HG03439 (cell line): ENCODE results near the gene KLHL3.

Experiments
- ATAC-seq: cut with Tn5 transposase; IDR thresholded peaks from one replicate; pipeline ENCODE4 v1.9.1; 2021; ENCODE audit warnings: mild to moderate bottlenecking, moderate library complexity; ENCODE audit not compliant: unreplicated experiment

Gene KLHL3

DNA sequence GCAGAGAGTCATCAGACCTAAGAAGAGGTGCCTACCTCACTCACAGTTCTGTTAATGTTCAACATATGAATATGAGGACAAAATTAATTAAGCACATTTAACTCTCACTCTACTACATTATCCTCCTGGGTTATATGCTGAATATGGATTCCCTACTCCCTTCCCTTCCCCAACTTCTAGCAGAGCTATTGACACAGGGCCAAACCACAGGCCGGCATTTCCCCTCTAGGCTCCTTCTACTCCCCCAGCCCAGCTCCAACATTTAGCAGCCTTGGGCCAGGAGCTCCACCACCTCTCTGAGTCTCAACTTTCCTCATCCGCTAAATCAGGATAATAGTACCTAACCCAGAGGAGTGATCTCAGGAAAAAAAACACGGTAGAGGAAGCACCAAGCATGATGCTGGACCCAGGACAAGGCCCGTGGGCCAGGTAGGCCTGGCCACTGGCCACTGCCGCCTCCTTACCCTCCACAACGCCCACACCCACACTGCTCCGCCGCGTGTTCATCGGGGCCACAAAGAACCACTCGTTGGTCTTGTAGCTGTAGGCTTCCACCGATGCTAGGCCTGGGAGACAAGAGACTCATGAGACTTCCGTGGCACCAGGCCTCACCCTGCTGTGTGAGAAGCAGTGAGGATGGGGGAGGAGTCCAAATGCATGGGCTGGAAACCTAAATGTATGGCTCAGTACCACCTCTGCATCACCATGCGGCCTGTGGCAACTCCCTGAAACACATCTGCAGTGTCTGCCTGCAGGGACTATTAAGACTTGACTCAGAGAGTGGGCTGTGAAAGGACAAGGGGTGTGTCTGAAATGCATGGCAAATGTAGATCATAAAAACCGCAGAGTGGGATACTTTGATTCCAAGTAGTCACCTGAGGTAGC lies 98.8 kb downstream of the KLHL3 start:
- no peak for ATAC-seq

DNA sequence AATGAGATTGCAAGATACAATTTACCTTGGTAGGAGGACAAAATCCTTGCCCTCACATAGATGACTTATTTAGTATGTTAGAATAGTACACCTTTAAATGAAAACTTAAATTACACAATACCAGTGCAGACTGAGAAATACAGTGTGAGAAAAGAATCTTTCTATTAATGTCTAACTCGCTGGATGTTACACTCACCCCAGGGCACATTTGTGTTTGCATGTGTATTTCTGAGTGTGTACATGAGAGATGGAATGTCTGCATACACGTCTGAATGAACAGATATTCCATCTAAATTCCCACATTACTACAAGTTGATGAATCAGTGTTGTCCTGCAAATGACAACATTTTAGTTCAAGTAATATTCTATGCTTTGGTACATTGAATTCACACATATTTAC lies 99.8 kb downstream of the KLHL3 start:
- no peak for ATAC-seq

DNA sequence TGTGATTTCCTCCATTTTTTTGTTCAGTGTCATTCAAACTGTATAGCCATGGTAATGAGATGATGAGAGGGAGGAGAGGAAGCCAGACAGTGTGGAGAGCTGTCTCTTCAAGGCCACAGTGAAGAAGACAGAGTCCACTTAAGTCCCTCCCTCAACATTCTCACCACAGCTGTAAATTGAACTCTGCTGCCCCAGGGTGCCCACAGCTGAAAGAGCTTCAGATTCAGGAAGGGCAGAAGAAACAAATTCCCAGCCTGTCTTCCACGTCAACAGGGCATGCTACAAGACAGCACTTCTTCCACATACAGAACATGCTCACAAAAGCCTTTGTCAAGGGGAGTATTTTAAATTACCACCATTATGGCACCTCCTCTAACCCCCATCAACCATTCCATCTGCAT lies 100.4 kb downstream of the KLHL3 start:
- ATAC-seq = no peak

DNA sequence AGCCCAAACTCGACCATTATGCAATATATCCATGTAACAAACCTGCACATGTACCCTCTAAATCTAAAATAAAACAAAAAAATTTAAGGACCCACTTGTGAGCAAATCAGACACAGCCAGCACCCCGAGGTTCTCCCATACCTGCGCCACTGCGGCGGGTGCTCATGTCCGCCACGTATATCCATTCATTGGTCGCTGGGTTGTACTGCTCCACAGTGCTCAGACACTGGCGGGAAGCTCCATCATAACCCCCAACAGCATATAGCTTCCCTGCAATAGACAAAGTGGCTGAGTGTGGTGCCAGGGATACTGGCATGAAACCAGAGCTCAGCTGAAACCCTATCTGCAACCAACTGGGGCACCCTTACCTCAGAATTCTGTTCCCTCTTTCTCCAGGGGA lies 102.0 kb downstream of the KLHL3 start:
- no peak for ATAC-seq

DNA sequence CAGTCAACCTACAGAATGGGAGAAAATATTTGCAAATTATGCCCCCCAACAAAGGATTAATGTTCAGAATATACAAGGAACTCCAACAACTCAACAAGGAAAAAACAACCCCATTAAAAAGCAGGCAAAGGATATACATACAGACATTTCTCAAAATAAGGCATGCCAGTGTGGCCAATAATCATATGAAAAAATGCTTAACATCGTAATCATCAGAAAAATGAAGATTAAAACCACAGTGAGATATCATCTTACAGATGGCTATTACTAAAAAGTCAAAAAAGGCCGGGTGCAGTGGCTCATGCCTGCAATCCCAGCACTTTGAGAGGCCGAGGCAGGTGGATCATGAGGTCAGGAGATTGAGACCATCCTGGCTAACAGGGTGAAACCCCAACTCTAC lies 103.2 kb downstream of the KLHL3 start:
- no peak for ATAC-seq

DNA sequence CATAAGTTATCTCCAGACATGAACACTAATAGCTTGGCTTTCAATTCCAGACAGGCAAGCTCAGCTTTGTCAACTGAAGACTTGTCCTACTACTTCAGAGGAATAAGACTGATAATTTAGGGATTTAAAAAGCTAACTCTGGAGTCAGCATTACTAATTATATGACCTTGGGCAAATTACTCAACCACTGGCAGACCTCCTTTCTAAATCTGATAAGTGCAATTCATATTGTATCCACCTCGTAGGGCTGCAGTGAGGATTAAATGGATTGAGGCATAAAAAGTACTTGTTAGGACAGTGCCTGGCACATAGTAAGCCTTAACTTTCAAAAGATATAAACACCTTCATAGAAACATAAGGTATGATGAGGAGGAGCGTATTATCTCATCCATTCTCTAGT lies 104.4 kb downstream of the KLHL3 start:
- ATAC-seq = no peak

DNA sequence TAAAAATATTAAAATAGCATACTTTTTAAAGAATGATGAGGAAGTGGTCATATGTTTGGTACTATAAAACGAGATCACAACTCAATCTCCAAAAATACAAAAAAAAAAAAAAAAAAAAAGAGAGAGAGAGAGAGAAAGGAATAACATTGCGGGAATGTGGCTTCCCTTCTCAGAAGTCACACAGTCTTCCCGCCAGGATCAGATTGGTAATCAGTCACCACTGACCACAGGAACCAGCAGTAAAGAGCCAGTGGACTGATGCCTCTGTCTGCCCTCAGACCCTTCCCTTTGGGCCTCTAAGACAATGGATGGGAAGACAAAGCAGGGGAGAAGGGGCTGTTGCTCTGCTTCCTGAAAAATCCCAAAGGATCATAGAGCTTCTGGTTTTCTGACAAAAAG lies 104.9 kb downstream of the KLHL3 start:
- no peak for ATAC-seq

DNA sequence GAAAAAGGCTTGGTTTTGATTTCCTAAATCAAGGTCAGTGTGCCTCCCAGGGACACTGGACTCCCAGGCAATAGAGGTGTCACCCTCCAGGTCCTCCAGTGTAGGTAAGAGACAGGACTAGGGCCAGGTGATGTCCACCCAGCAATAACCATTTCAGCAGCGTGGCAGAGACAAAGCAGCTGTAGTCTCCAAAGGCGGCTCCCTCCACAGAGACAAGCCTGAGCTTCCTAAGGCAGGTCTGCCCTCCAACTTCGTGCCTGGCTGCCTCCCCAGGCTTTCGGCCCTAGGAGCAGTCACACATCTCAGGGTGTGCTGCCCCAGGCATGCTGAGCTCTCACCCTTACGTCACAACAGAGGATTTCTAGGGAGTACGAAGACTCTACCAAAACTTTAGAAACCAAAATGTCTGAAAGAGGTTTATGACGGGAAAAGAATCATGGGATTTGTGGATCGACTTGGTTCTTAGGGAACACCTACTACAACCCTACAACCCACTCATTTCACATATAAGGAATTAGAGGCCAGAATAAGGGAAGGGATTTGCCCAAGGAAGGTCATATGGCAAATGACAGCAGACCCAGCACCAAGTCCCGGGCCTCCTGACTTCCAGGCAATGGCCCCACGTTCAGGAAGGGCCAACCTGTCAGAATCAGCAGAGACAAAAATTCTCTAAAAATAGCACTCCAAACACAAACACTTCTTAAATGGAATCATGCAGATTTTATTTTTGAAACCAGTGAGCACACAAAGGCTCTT lies 105.5 kb downstream of the KLHL3 start:
- no peak for ATAC-seq

DNA sequence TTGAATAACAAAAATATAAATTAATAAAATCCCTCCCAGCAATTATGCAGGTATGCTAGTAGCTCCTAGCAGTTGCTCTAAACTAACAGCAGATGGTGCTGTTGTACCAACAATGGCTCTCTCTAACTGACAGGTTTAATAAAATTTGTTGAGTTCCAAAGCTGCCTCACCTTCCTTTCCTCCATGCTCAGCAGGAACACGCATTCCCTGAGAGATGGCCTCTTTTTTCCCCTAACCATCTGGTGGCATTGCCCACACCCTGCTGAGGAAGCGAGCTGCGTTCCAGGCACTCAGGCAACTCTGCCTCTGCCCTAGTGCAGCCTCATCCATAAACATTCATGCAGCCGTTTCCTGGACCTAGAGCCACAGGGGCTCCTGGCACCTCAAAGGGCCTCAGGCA lies 106.2 kb downstream of the KLHL3 start:
- no peak for ATAC-seq

DNA sequence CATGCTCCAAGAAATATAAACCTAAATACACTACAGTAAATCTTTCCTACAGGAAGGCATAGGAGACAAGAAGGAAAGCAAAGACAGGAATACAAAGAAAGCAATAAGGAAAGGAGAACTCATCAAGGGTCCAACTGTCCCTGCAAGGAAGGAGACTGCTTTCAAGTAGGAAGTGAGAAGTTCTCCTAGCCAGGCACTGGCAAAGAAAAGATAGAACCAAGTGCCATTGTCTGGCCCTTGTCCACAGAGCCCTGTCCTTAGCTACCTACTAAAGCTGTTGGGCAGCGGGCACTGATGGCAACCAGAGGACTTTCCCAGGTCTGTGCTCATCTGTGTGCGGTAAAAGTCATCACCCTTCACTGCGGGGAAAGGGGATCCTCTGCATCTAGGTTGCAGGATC lies 108.2 kb downstream of the KLHL3 start:
- ATAC-seq = no peak

DNA sequence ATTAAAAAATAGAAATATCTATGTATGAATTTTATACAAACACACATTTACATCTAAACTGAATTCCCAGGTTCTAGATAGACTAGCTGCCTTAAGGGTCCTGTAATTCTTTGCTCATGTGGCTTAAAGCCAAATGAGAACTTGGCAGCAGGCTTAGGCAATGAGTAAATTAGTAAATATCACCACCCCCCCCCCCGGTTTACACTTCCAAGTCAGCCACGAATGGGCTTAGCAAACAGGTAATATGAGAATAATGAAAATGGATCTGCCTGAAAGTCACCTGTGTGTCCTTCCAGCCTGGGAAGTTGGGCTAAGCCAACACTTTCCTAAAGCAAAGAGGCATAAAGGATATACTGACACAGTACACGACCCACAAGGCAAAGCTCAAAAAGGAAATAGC lies 108.6 kb downstream of the KLHL3 start:
- no peak for ATAC-seq

DNA sequence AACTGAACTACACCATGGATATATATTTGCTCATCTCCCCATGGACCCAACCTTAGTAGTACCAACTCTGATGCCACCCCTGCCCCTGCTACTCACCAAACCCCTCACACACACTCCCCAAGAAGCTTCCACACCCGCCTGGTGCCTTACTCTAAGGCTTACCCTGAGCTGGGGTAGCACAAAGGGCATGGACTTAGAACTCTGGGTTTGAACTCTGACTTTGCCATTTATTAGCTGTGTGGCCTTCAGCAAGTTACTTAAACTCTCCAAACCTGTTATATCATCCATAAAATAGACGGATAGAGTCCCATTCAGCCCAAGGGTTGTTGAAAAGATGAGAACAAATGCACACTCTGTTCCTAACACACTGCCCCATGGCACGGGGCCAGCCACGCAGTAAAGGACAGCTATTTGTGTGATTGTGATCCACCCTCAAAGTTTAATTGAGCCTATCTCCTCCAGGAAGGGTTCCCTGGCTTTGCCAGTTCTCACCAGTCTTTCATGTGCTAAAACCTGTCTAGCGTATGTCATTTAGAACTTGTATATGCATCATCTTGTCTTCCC lies 111.0 kb downstream of the KLHL3 start:
- no peak for ATAC-seq

DNA sequence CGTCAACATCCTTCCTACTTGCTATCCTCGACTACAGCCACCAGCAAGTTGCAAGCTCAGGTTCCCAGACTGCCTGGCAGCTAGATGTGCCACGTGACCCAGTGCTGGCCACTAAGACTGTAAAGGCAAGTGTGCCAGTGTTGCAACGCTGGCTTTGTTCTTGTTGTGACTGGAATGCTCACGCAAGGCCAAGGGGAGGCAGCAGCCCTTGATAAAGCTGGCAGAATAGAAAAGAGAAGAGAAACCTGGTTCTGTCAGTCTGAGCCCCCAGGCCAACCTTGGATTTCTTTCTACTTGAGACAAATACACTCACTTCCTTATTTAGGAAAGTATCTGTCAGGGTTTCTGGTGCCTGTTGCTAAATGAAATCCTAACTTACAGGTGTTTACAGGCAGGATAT lies 113.0 kb downstream of the KLHL3 start:
- ATAC-seq = no peak

DNA sequence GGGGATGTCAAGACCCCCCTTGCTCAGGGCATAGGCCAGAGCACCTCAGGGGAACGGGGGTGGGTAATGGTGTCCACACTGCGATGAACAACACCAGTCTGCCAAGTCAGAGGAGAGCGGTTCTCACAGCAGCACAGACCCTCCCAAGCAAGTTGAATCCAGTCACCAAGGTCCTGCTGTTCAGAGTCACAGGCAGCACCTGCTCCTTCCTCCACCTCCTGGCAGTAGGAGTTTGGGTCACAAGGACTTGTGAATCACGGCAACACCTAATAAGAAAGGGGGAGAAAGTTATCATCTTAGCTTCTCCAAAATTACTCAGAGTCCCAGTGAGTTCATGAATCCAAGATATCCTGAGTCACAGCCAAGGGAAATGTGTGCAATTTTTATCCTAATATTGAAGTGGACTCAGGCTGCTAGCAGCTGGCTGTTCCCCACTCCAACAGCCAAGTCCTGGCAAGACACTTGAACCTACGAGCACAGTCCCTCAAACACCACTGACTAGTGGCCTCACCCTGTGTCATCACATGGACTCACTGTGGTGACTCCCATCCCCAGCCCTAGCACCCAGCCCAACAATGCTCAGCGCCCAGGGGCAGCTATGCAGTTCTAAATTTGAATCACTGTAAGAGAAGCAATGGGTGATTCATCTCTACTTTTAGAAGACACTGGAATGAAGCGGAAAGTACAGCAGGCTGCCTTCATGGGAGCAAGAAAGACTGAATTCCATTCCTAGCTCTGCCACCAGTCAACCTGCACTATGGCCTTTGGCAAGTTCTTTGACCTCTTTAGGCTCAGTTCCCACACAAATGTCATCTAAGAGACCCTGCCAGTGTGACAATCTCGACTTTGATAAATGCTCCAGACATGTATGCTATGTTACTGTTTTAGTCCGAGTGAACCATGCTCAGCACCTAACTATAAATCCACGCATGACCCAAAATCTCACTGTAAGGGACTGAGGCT lies 113.7 kb downstream of the KLHL3 start:
- ATAC-seq = no peak

DNA sequence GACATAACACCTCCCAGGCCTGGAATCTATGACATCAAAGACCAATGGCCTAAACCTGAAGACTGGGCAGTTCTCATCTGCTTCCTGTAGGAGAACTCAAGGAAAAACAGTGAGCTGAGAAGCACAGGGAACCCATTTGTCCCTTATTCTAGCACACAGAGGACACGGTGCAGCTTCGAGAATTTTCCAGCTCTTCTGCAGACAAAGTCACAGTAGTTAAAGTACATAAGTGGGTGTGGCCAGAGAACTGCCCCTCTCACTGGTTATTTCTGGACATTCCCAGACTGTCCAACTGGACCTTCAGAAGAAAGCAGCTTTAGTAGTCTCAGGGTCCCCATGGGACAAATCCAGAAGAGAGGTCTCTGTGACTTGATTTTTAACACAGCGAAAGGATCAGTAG lies 114.6 kb downstream of the KLHL3 start:
- ATAC-seq = no peak

DNA sequence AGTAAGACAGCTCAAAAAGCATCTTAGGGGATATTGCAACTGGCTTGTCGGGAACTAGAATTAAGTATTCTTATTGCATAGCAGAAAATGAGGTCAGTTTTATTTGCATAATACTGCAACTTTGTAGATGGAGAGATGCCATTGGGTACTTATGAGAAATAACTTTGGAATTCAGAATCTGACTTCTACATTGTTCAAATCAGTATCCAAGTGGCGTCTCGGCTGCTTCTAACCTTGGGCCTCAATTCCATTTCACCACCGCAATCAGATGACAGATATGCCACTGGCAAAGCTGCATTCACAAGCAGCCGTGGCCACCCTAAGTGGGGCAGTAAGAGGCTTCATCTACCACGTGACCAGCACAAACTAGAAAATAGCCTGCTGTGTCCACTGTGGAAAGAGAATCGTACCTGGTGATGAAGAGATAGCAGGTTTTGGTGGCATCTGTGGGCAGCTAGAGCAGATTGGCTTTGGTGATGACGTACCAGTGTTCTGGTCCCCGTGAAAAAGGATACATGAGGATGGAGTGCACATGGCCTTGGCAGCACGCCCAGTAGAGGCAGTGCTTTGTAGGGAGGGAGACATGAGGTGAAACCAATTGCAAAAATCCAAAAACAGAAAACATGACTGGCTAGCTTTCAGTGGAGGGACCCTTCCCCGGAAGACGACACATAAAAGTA lies 116.6 kb downstream of the KLHL3 start:
- no peak for ATAC-seq

DNA sequence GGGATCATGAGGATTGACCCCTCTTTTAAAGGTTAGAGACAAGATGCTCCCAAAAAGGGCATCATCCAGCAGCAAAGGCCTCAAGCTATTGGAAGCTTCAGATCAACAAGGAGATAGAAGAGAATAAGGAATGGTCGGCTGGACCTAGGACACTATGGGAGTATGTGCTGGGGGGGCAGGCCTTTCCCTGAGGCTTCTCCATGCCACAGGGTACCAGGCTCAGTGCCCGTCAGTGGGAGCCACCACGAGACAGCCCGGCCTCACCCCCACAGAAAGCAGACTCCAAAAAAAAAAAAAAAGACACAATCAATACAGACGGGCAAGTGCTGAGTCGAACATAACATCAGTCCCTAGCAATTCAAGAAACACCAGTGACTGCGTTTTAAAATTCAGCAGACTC lies 117.4 kb downstream of the KLHL3 start:
- ATAC-seq = no peak

DNA sequence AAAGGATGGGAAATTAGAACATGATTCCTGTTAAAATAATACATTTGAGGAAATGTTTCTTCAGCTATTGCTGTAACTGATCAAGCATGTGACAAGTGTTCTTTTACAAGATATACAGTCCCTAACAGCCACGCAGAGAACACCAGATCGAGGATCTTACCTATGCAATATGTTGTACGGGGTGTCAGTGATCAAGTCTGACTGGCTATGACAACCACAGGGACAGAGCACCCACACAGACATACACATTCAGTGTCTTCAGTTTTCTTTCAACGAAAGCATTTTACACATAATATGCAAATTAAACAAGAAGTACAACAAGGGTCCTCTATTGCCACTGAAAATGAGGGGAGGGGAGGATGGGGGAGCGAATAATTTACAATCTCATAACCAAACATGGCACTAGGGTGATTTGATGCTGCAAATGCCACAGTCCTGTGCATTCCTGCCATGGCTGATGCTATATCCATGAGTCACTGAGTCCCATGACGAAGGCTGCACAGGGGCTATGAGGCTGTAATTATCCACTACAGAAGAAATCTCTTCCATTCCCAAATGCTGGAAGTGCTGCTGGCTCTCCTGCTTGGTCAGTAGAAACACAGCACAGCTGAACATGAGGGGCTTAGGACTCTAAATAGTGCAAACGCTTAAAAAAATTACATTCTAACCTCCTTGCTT lies 118.2 kb downstream of the KLHL3 start:
- no peak for ATAC-seq

DNA sequence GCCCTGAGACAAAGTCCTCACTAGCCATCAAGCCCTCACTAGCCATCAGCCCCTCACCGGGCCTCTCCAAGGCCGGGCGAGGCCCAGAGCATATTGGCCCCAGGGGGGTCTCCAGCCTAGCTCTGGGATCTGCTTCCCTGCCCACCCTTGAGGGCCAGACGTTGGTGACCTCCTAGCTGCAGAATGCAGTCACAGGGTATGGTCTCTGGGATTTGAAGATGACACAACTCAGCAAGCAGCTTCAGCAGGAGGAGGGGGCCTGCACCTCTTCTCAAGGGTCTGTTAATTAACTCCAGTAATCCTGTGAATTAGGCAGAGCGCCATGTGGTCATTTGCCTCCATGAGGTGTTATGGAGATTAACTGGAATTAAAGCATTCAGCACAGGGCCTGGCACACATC lies 119.8 kb downstream of the KLHL3 start:
- ATAC-seq = no peak
